PC-3 (cell line): ENCODE results near the gene APOBEC2.

Experiments
- CTCF ChIP-seq: fragments of 300-600 bp; sonication (generic); conservative IDR thresholded peaks from 2 replicates; pipeline ENCODE4 v1.5.1; 2017; ENCODE audit warnings: antibody characterized with exemption, low read depth, mild to moderate bottlenecking, low read length
- EZH2 ChIP-seq: fragments of 300-600 bp; sonication (generic); IDR thresholded peaks from one replicate; pipeline ENCODE4 v1.6.1; 2017; ENCODE audit warnings: antibody characterized with exemption, mild to moderate bottlenecking, low read length; ENCODE audit not compliant: unreplicated experiment

- TF ChIP-seq EZH2 (no peak), CTCF (no peak)
These were observed 45.0 kb upstream of the APOBEC2 start for GRCh38 chr6:41008011-41008410.
